Measurements from ENCODE around the gene FAM107B. TPM values are rescaled to one million over a fixed set of nuclear protein-coding genes. Genes with fewer than 3 reads are reported as not detected.

The FAM107B gene
- total RNA-seq, 1 experiment from 2014 or later = 41.3 TPM

GRCh38 chr10:14670551-14671240, 104.0 kb downstream of the FAM107B start:
- H3K36me3 Mint-ChIP-seq (ENCODE audit: insufficient read depth, unreplicated experiment) = peaks cover 7% of the 10 kb centered on the region
- POLR2A ChIA-PET = no interaction called here
- no peak for DNase-seq (ENCODE audit: unreplicated experiment)

GRCh38 chr10:14669576-14669975, 105.1 kb downstream of the FAM107B start:
- H3K27me3 Mint-ChIP-seq (ENCODE audit: insufficient read depth, unreplicated experiment) = no peaks in the 10 kb centered on the region
- H3K9me3 Mint-ChIP-seq (ENCODE audit: unreplicated experiment) = peaks cover 9% of the 10 kb centered on the region
- H3K27ac Mint-ChIP-seq (ENCODE audit: low read depth, unreplicated experiment) = no peak overlapping the region
- DNase-seq (ENCODE audit: unreplicated experiment) = no peak
- H3K4me1 Mint-ChIP-seq (ENCODE audit: insufficient read depth, unreplicated experiment) = peaks cover 18% of the 10 kb centered on the region
- intact Hi-C loops (cut with micrococcal nuclease) = no loop called here
- POLR2A ChIA-PET = no interaction called here
- TF ChIP-seq, protein P1, sequence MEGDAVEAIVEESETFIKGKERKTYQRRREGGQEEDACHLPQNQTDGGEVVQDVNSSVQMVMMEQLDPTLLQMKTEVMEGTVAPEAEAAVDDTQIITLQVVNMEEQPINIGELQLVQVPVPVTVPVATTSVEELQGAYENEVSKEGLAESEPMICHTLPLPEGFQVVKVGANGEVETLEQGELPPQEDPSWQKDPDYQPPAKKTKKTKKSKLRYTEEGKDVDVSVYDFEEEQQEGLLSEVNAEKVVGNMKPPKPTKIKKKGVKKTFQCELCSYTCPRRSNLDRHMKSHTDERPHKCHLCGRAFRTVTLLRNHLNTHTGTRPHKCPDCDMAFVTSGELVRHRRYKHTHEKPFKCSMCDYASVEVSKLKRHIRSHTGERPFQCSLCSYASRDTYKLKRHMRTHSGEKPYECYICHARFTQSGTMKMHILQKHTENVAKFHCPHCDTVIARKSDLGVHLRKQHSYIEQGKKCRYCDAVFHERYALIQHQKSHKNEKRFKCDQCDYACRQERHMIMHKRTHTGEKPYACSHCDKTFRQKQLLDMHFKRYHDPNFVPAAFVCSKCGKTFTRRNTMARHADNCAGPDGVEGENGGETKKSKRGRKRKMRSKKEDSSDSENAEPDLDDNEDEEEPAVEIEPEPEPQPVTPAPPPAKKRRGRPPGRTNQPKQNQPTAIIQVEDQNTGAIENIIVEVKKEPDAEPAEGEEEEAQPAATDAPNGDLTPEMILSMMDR (IDR thresholded peaks at IDR 0.05; ENCODE audit: unreplicated experiment) = no peak
- no peak overlapping the region for H3K4me3 Mint-ChIP-seq (ENCODE audit: unreplicated experiment)
- no TSS peak for BruUV-seq (replicated peaks)
- H3K36me3 Mint-ChIP-seq (ENCODE audit: insufficient read depth, unreplicated experiment) = peaks cover 7% of the 10 kb centered on the region
- CTCF ChIA-PET = interaction anchor here (0.6 kb wide), 1 partner anchor 146 kb away, joined by 5 read pairs; no protein-coding TSS in a partner anchor

More at GRCh38 chr10:14670551-14671240, 104.0 kb downstream of the FAM107B start:
- peaks cover 9% of the 10 kb centered on the region for H3K4me1 Mint-ChIP-seq (ENCODE audit: insufficient read depth, unreplicated experiment)
- no peaks in the 10 kb centered on the region for H3K27me3 Mint-ChIP-seq (ENCODE audit: insufficient read depth, unreplicated experiment)
- peaks cover 9% of the 10 kb centered on the region for H3K9me3 Mint-ChIP-seq (ENCODE audit: unreplicated experiment)
- TF ChIP-seq, protein P1 (IDR thresholded peaks at IDR 0.05; ENCODE audit: unreplicated experiment) = no peak
- intact Hi-C loops (cut with micrococcal nuclease) = no loop called here
- H3K4me3 Mint-ChIP-seq (ENCODE audit: unreplicated experiment) = no peak overlapping the region
- BruUV-seq (replicated peaks) = no TSS peak
- H3K27ac Mint-ChIP-seq (ENCODE audit: low read depth, unreplicated experiment) = no peak overlapping the region
- CTCF ChIA-PET = interaction anchor here (0.6 to 0.7 kb wide), 2 partner anchors 96 to 1230 kb away, joined by 3 read pairs; no protein-coding TSS in a partner anchor

DNA sequence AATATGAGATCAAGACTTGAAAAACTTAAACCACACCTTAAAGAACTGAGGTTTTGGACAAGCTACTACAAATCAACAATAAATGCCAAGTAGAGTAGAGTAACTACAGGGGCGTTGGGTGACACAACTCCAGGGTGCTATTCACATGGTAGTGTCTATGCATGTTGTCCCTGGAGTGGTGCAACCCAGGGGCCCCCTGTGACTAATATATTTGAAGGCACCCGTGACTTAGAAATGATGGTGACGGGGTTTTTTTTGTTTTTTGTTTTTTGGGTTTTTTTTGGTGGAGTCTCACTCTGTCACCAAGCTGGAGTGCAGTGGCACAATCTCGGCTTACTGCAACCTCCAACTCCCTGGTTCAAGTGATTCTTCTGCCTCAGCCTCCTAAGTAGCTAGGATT, 106.9 kb downstream of the FAM107B start:
- Mint-ChIP-seq H3K9me3 (ENCODE audit: unreplicated experiment) (peaks cover 9% of the 10 kb centered on the region), H3K27ac (ENCODE audit: low read depth, unreplicated experiment) (no peak overlapping the region), H3K36me3 (ENCODE audit: insufficient read depth, unreplicated experiment) (peaks cover 7% of the 10 kb centered on the region), H3K27me3 (ENCODE audit: insufficient read depth, unreplicated experiment) (no peaks in the 10 kb centered on the region), H3K4me3 (ENCODE audit: unreplicated experiment) (no peak overlapping the region), H3K4me1 (ENCODE audit: insufficient read depth, unreplicated experiment) (peaks cover 23% of the 10 kb centered on the region)
- TF ChIP-seq, protein P1 (IDR thresholded peaks at IDR 0.05; ENCODE audit: unreplicated experiment) = no peak
- no peak for DNase-seq (ENCODE audit: unreplicated experiment)
- CTCF ChIA-PET = no interaction called here
- no TSS peak for BruUV-seq (replicated peaks)
- intact Hi-C loops (cut with micrococcal nuclease) = no loop called here
- POLR2A ChIA-PET = interaction anchor here (1.1 to 1.4 kb wide), 3 partner anchors 14 to 87 kb away, joined by 3 to 5 read pairs (median 4); no protein-coding TSS in a partner anchor

GRCh38 chr10:14667280-14667679, 107.4 kb downstream of the FAM107B start:
- Mint-ChIP-seq H3K36me3 (ENCODE audit: insufficient read depth, unreplicated experiment) (peaks cover 7% of the 10 kb centered on the region), H3K4me1 (ENCODE audit: insufficient read depth, unreplicated experiment) (peaks cover 23% of the 10 kb centered on the region), H3K4me3 (ENCODE audit: unreplicated experiment) (no peak overlapping the region), H3K9me3 (ENCODE audit: unreplicated experiment) (peaks cover 9% of the 10 kb centered on the region), H3K27ac (ENCODE audit: low read depth, unreplicated experiment) (no peak overlapping the region), H3K27me3 (ENCODE audit: insufficient read depth, unreplicated experiment) (no peaks in the 10 kb centered on the region)
- DNase-seq (ENCODE audit: unreplicated experiment) = no peak
- TF ChIP-seq, protein P1 (IDR thresholded peaks at IDR 0.05; ENCODE audit: unreplicated experiment) = no peak
- no TSS peak for BruUV-seq (replicated peaks)
- ChIA-PET POLR2A (interaction anchor here (1.1 to 1.4 kb wide), 3 partner anchors 13 to 88 kb away, joined by 3 to 5 read pairs (median 4); no protein-coding TSS in a partner anchor), CTCF (no interaction called here)
- intact Hi-C loops (cut with micrococcal nuclease) = no loop called here
